Endothelial cell (in vitro differentiated cells): Measurements from ENCODE around the gene ZSWIM4. TPM values are rescaled to one million over a fixed set of nuclear protein-coding genes. Genes with fewer than 3 reads are reported as not detected.

Source experiments
- DNase-seq: peaks from one replicate; pipeline ENCODE4 v3.0.0; 2021; ENCODE audit warnings: low spot score
- H3K27ac Mint-ChIP-seq: one replicate; pipeline ENCODE4 v1.8.0; 2021; ENCODE audit warnings: mixed read lengths, inconsistent platforms; ENCODE audit not compliant: unreplicated experiment
- H3K27me3 Mint-ChIP-seq: one replicate; pipeline ENCODE4 v1.8.0; 2021; ENCODE audit warnings: mild to moderate bottlenecking, moderate library complexity, mixed read lengths, inconsistent platforms; ENCODE audit not compliant: unreplicated experiment
- H3K36me3 Mint-ChIP-seq: one replicate; pipeline ENCODE4 v1.8.0; 2021; ENCODE audit warnings: mild to moderate bottlenecking, low read depth, mixed read lengths, inconsistent platforms; ENCODE audit not compliant: unreplicated experiment
- H3K4me1 Mint-ChIP-seq: one replicate; pipeline ENCODE4 v1.8.0; 2021; ENCODE audit warnings: mild to moderate bottlenecking, mixed read lengths, inconsistent platforms; ENCODE audit not compliant: unreplicated experiment
- H3K4me3 Mint-ChIP-seq: one replicate; pipeline ENCODE4 v1.8.0; 2021; ENCODE audit warnings: mild to moderate bottlenecking, mixed read lengths, inconsistent platforms; ENCODE audit not compliant: unreplicated experiment
- H3K9me3 Mint-ChIP-seq: one replicate; pipeline ENCODE4 v1.8.0; 2021; ENCODE audit warnings: mixed read lengths, inconsistent platforms; ENCODE audit not compliant: unreplicated experiment
- CTCF ChIP-seq: fragments of 200-600 bp; sonication (generic); IDR thresholded peaks from one replicate; pipeline ENCODE4 v1.5.0; 2021; ENCODE audit warnings: antibody characterized with exemption; ENCODE audit not compliant: unreplicated experiment
- total RNA-seq: library from RNA; stranded (reverse); fragmentation: NEBNext Ultra II Directional; extraction: Animal tissue kit (Norgen Biotek cat#: 25700); gene quantifications from one replicate; pipeline ENCODE4 v1.2.1, GENCODE V29; 2021; ENCODE audit not compliant: unreplicated experiment

The ZSWIM4 gene
- total RNA-seq, 1 donor from 2014 or later: 43.7 TPM

- Mint-ChIP-seq H3K4me1 (peaks cover 22% of the 10 kb centered on the region), H3K9me3 (no peaks in the 10 kb centered on the region), H3K27me3 (peaks cover 14% of the 10 kb centered on the region), H3K4me3 (no peak overlapping the region), H3K36me3 (no peaks in the 10 kb centered on the region), H3K27ac (no peak overlapping the region)
- no peak for TF ChIP-seq CTCF
- DNase-seq: no peak
Observed at GRCh38 chr19:13839938-13840304, 44.7 kb downstream of the ZSWIM4 start.

GRCh38 chr19:13840305-13841085, 45.3 kb downstream of the ZSWIM4 start:
- Mint-ChIP-seq H3K36me3 (no peaks in the 10 kb centered on the region), H3K4me1 (peaks cover 23% of the 10 kb centered on the region), H3K4me3 (peak overlapping the region; percentile 73), H3K9me3 (no peaks in the 10 kb centered on the region), H3K27me3 (peaks cover 15% of the 10 kb centered on the region), H3K27ac (peak overlapping the region; percentile 30)
- TF ChIP-seq CTCF: no peak
- DNase-seq: no peak

GRCh38 chr19:13841086-13841961, 46.1 kb downstream of the ZSWIM4 start:
- TF ChIP-seq CTCF: no peak
- Mint-ChIP-seq H3K36me3 (no peaks in the 10 kb centered on the region), H3K27ac (peak overlapping the region; percentile 90), H3K9me3 (no peaks in the 10 kb centered on the region), H3K4me1 (peaks cover 30% of the 10 kb centered on the region), H3K27me3 (peaks cover 18% of the 10 kb centered on the region), H3K4me3 (peak overlapping the region; percentile 97)
- no peak for DNase-seq

GRCh38 chr19:13841962-13842290, 46.7 kb downstream of the ZSWIM4 start:
- Mint-ChIP-seq H3K27ac (peak overlapping the region; percentile 90), H3K9me3 (no peaks in the 10 kb centered on the region), H3K4me3 (peak overlapping the region; percentile 97), H3K4me1 (peaks cover 35% of the 10 kb centered on the region), H3K36me3 (no peaks in the 10 kb centered on the region), H3K27me3 (peaks cover 23% of the 10 kb centered on the region)
- no peak for DNase-seq
- TF ChIP-seq CTCF: no peak
